HepG2 (cell line): ENCODE results near the gene NUDT8. TPM values are rescaled to one million over a fixed set of nuclear protein-coding genes. Genes with fewer than 3 reads are reported as not detected.

Experiments
- ATAC-seq: fragments of 200-7000 bp; cut with Tn5 transposase; 3 replicates; pipeline ENCODE4 v1.9.1; 2020; ENCODE audit warnings: mild to moderate bottlenecking, moderate library complexity
- BruUV-seq: library from RNA; stranded (reverse); fragments of 400-500 nt; replicated peaks from 2 replicates; lab custom pipeline; 2021; lab: Mats Ljungman, UMichigan
- CTCF ChIA-PET: fragments of 300-600 bp; formaldehyde crosslinking; extraction: SDS; loops from one replicate; lab custom pipeline; 2021; ENCODE audit warnings: low total read pairs, inconsistent platforms, low intra/inter-chr PET ratio; lab: Yijun Ruan, JAX
- POLR2A ChIA-PET: fragments of 350-600 bp; sonication (Branson Sonifier 250); formaldehyde crosslinking; loops from one replicate; lab custom pipeline; 2020; ENCODE audit warnings: antibody characterized with exemption, inconsistent platforms; lab: Yijun Ruan, JAX
- DNase-seq: peaks from one replicate; pipeline ENCODE4 v3.0.0-alpha.2; 2015; ENCODE audit warnings: low spot score
- FAIRE-seq: peaks from 3 replicates; lab custom pipeline; 2011; peaks lifted over from hg19 to GRCh38; lab: Jason Lieb, UNC
- H2AFZ ChIP-seq: one replicate; pipeline ENCODE4 v1.6.1; 2011; ENCODE audit warnings: low read length, inconsistent platforms
- H3K27ac ChIP-seq: fragments of 300-600 bp; 3 replicates; pipeline ENCODE4 v1.8.0; 2011; ENCODE audit warnings: mixed run types, mild to moderate bottlenecking, mixed read lengths, low read length, inconsistent platforms; ENCODE audit not compliant: insufficient read depth; ENCODE audit errors: extremely low read length
- H3K27me3 ChIP-seq, 2 experiments: fragments of 200-600 bp in 1 of 2; 2 replicates in 1 of 2; 3 replicates in 1 of 2; pipeline versions ENCODE4 v1.6.0 to v1.8.0; 2011; ENCODE audit warnings: low read length in 2 of 2, mild to moderate bottlenecking in 2 of 2, moderate library complexity in 2 of 2, inconsistent platforms in 1 of 2; ENCODE audit not compliant: insufficient read depth in 2 of 2, control insufficient read depth in 1 of 2
- H3K36me3 ChIP-seq, 2 experiments: fragments of 200-600 bp in 1 of 2; replicated peaks in 1 of 2; 2 replicates in 1 of 2; 3 replicates in 1 of 2; pipeline versions ENCODE4 v1.5.1 to v1.8.0; 2011; ENCODE audit warnings: low read length in 2 of 2, inconsistent platforms in 1 of 2; ENCODE audit not compliant: insufficient read depth in 2 of 2, control insufficient read depth in 1 of 2
- H3K4me1 ChIP-seq: 2 replicates; pipeline ENCODE4 v1.5.1; 2012; ENCODE audit warnings: low read length, inconsistent platforms; ENCODE audit not compliant: insufficient read depth
- H3K4me2 ChIP-seq: 2 replicates; pipeline ENCODE4 v1.6.0; 2011; ENCODE audit warnings: low read depth, low read length, inconsistent platforms
- H3K4me3 ChIP-seq, 3 experiments: fragments of 200-600 bp in 1 of 3; sonication (generic), shearing (Covaris generic) in 1 of 3; replicated peaks in 1 of 3; 2 replicates each; pipeline ENCODE4 v1.5.1; 2011 to 2016; ENCODE audit warnings: low read length in 3 of 3, inconsistent platforms in 2 of 3, low read depth in 2 of 3, mild to moderate bottlenecking in 2 of 3, control low read depth in 1 of 3, mixed read lengths in 1 of 3; ENCODE audit not compliant: insufficient read depth in 1 of 3
- H3K79me2 ChIP-seq: one replicate; pipeline ENCODE4 v1.6.1; 2011; ENCODE audit warnings: low read length, inconsistent platforms; ENCODE audit not compliant: insufficient read depth
- H3K9ac ChIP-seq: 2 replicates; pipeline ENCODE4 v1.6.0; 2011; ENCODE audit warnings: mild to moderate bottlenecking, low read depth, low read length, inconsistent platforms; ENCODE audit not compliant: insufficient read depth
- H3K9me3 ChIP-seq: 2 replicates; pipeline ENCODE4 v1.5.1; 2012; ENCODE audit warnings: mild to moderate bottlenecking, low read length
- H4K20me1 ChIP-seq: 2 replicates; pipeline ENCODE4 v1.6.0; 2011; ENCODE audit warnings: inconsistent platforms, mild to moderate bottlenecking, low read length, moderate library complexity; ENCODE audit not compliant: insufficient read depth
- CENPT ChIP-seq: sonication (generic); formaldehyde crosslinking; IDR thresholded peaks from 2 replicates; pipeline ENCODE4 v1.8.0; 2022; ENCODE audit warnings: low read depth, mild to moderate bottlenecking, moderate library complexity, missing genetic modification reagents
- PCBP1 ChIP-seq: fragments of 200-400 bp; formaldehyde crosslinking; IDR thresholded peaks from 2 replicates; pipeline ENCODE4 v1.6.1; 2017; ENCODE audit warnings: mild to moderate bottlenecking, low read depth, low read length, borderline replicate concordance
- ZMYM2 ChIP-seq: sonication (generic); formaldehyde crosslinking; IDR thresholded peaks from 2 replicates; pipeline ENCODE4 v1.8.0; 2022; ENCODE audit warnings: mild to moderate bottlenecking, missing genetic modification reagents
- ZSCAN12 ChIP-seq: sonication (generic); formaldehyde crosslinking; IDR thresholded peaks from 2 replicates; pipeline ENCODE4 v1.9.0; 2021; ENCODE audit warnings: mild to moderate bottlenecking, missing genetic modification reagents
- WGBS: methylation state at CpG from one replicate; pipeline ENCODE4 v1.1.6; 2017; ENCODE audit warnings: low lambda C conversion rate; 5-methylcytosine and 5-hydroxymethylcytosine counted together
- in situ Hi-C: cut with HindIII; loops from 2 replicates; pipeline ENCODE4 v1.10.0; 2017; ENCODE audit warnings: low pct_unique_long_range_greater_than_20kb; ENCODE audit not compliant: extremely low pct_ligation_motif_present
- intact Hi-C: fragments of 100-400 bp; cut with micrococcal nuclease; formaldehyde crosslinking; loops from one replicate; pipeline ENCODE4 v1.10.0; 2022; ENCODE audit not compliant: unreplicated experiment
- polyA plus RNA-seq, 8 experiments: library from polyadenylated mRNA; depleted of rRNA in 3 of 8; stranded (reverse) in 7 of 8; unstranded in 1 of 8; fragments of >200 nt; fragmentation: Illumina TruSeq in 4 of 8; extraction: Trizol in 4 of 8; gene quantifications; 2 replicates each; pipeline versions ENCODE4 v1.2.1 to v1.2.3, GENCODE V29; 2011 to 2016; ENCODE audit warnings: low read depth in 4 of 8, missing spikeins in 1 of 8, mixed read lengths in 1 of 8; ENCODE audit not compliant: insufficient read depth in 1 of 8
- total RNA-seq, 5 experiments: library from RNA; depleted of rRNA; stranded (reverse); fragments of >200 nt; fragmentation: Illumina TruSeq; extraction: Trizol; gene quantifications; 2 replicates each; pipeline ENCODE4 v1.2.3, GENCODE V29; 2016; ENCODE audit warnings: low read depth in 1 of 5
- TF ChIP-seq, protein P1 (sequence below): sonication (generic); formaldehyde crosslinking; IDR thresholded peaks from 2 replicates; pipeline ENCODE4 v1.4.0; 2020; ENCODE audit warnings: missing genetic modification reagents
- TF ChIP-seq, protein P2 (sequence below): sonication (generic); formaldehyde crosslinking; IDR thresholded peaks from 2 replicates; pipeline ENCODE4 v1.4.0; 2020; ENCODE audit warnings: missing genetic modification reagents

The NUDT8 gene
- total and polyA plus RNA-seq, 2 of the 13 experiments (the other 11 are each of a cell fraction or from before 2014, with no cell fraction given), result 6.7 to 25.8 TPM

DNA sequence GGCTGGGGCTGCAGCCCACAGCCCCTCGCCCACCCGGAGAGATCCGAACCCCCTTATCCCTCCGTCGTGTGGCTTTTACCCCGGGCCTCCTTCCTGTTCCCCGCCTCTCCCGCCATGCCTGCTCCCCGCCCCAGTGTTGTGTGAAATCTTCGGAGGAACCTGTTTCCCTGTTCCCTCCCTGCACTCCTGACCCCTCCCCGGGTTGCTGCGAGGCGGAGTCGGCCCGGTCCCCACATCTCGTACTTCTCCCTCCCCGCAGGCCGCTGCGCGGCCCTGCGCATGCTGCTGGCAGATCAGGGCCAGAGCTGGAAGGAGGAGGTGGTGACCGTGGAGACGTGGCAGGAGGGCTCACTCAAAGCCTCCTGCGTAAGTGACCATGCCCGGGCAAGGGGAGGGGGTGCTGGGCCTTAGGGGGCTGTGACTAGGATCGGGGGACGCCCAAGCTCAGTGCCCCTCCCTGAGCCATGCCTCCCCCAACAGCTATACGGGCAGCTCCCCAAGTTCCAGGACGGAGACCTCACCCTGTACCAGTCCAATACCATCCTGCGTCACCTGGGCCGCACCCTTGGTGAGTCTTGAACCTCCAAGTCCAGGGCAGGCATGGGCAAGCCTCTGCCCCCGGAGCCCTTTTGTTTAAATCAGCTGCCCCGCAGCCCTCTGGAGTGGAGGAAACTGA, 45.4 kb downstream of the NUDT8 start:
- no peaks in the 10 kb centered on the region for H3K36me3 ChIP-seq
- intact Hi-C loops, result no loop called here
- POLR2A ChIA-PET, result no interaction called here
- H3K27me3 ChIP-seq, result peaks cover 0 to 5% of the 10 kb centered on the region in 2 experiments; a peak in 1 of 5 replicates
- WGBS, result 78% methylated on average over 23 of the region's 33 CpGs
- H3K4me2 ChIP-seq, result no peak overlapping the region
- TF ChIP-seq ZSCAN12 (CRISPR knock-in tag) (no peak), CENPT (CRISPR knock-in tag) (no peak), ZMYM2 (CRISPR knock-in tag) (no peak), PCBP1 (0 out of 2 replicates have a peak, but pooled peaks have one; percentile 28)
- TF ChIP-seq, protein P1, sequence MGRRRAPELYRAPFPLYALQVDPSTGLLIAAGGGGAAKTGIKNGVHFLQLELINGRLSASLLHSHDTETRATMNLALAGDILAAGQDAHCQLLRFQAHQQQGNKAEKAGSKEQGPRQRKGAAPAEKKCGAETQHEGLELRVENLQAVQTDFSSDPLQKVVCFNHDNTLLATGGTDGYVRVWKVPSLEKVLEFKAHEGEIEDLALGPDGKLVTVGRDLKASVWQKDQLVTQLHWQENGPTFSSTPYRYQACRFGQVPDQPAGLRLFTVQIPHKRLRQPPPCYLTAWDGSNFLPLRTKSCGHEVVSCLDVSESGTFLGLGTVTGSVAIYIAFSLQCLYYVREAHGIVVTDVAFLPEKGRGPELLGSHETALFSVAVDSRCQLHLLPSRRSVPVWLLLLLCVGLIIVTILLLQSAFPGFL (CRISPR knock-in tag), result no peak
- TF ChIP-seq, protein P2, sequence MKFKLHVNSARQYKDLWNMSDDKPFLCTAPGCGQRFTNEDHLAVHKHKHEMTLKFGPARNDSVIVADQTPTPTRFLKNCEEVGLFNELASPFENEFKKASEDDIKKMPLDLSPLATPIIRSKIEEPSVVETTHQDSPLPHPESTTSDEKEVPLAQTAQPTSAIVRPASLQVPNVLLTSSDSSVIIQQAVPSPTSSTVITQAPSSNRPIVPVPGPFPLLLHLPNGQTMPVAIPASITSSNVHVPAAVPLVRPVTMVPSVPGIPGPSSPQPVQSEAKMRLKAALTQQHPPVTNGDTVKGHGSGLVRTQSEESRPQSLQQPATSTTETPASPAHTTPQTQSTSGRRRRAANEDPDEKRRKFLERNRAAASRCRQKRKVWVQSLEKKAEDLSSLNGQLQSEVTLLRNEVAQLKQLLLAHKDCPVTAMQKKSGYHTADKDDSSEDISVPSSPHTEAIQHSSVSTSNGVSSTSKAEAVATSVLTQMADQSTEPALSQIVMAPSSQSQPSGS (CRISPR knock-in tag), result no peak
- no peak overlapping the region for H3K4me3 ChIP-seq
- H2AFZ ChIP-seq, result no peak overlapping the region
- no peak overlapping the region for H3K9ac ChIP-seq
- H3K9me3 ChIP-seq, result no peaks in the 10 kb centered on the region
- CTCF ChIA-PET, result no interaction called here
- DNase-seq (no peak), FAIRE-seq (no peak), ATAC-seq (no peak)
- no peaks in the 10 kb centered on the region for H3K79me2 ChIP-seq
- peaks cover 35% of the 10 kb centered on the region for H3K4me1 ChIP-seq
- in situ Hi-C loops, result no loop called here
- H4K20me1 ChIP-seq, result no peaks in the 10 kb centered on the region
- no peak overlapping the region for H3K27ac ChIP-seq
- no TSS peak for BruUV-seq
